Breast epithelium (tissue), 4 donors: ENCODE results near the gene PUS7. TPM values are rescaled to one million over a fixed set of nuclear protein-coding genes. Genes with fewer than 3 reads are reported as not detected.
A peak's percentile ranks its signal among the peaks of the same experiment; 100 is the strongest.

Experiments
- DNase-seq, 2 donors: peaks; one replicate each; pipeline ENCODE4 v3.0.0-alpha.2; 2019; ENCODE audit warnings: low spot score in 2 of 2
- H3K27ac ChIP-seq, 2 donors: fragments of 200-600 bp; sonication (generic) in 1 of 2; one replicate each; pipeline ENCODE4 v1.5.1; 2016 to 2019; ENCODE audit warnings: mild to moderate bottlenecking in 1 of 2
- H3K27me3 ChIP-seq, 2 donors: fragments of 200-600 bp; sonication (generic) in 1 of 2; one replicate each; pipeline versions ENCODE4 v1.5.1 to v1.6.0; 2017 to 2019; ENCODE audit warnings: control low read depth in 1 of 2, mild to moderate bottlenecking in 1 of 2
- H3K36me3 ChIP-seq: fragments of 200-600 bp; one replicate; pipeline ENCODE4 v1.5.1; 2019
- H3K4me1 ChIP-seq, 2 donors: fragments of 200-600 bp; sonication (generic); one replicate each; pipeline ENCODE4 v1.5.1; 2016 to 2019; ENCODE audit warnings: control low read depth in 1 of 2
- H3K4me3 ChIP-seq, 3 donors: fragments of 200-600 bp; sonication (generic); 1 replicate in 2 of 3; 2 replicates in 1 of 3; pipeline ENCODE4 v1.5.1; 2016 to 2019; ENCODE audit warnings: mild to moderate bottlenecking in 3 of 3, moderate library complexity in 2 of 3
- H3K9me3 ChIP-seq, 2 donors: fragments of 200-600 bp; sonication (generic) in 1 of 2; one replicate each; pipeline ENCODE4 v1.5.1; 2016 to 2019; ENCODE audit warnings: control low read depth in 1 of 2
- CTCF ChIP-seq, 3 donors: fragments of 450-650 bp; IDR thresholded peaks; one replicate each; pipeline ENCODE4 v1.5.1; 2016 to 2017; ENCODE audit warnings: antibody characterized with exemption in 3 of 3, mild to moderate bottlenecking in 3 of 3, moderate library complexity in 3 of 3
- POLR2A ChIP-seq: fragments of 450-650 bp; IDR thresholded peaks from one replicate; pipeline ENCODE4 v1.6.1; 2016; ENCODE audit warnings: antibody characterized with exemption, mild to moderate bottlenecking, moderate library complexity
- POLR2AphosphoS5 ChIP-seq, 3 donors: sonication (generic); formaldehyde crosslinking; IDR thresholded peaks; one replicate each; pipeline ENCODE4 v1.6.1; 2017; ENCODE audit warnings: antibody characterized with exemption in 3 of 3
- intact Hi-C: fragments of 100-400 bp; cut with DNase I; formaldehyde crosslinking; loops from one replicate; pipeline ENCODE4 v1.15.1; 2023; ENCODE audit warnings: low total_unique reads
- total RNA-seq, 3 donors: library from RNA; depleted of rRNA; stranded (reverse); fragments of >200 nt; gene quantifications; one replicate each; pipeline ENCODE4 v1.1.0, GENCODE V29; 2016

Gene PUS7
- total RNA-seq, result 10 to 100 TPM; 18.9 to 23.6 (median 19.5) TPM

- H3K4me3 ChIP-seq, result peak within 1 kb of the TSS; percentile 72 to 96 (median 79)
- no peaks in the 10 kb centered on the region for H3K4me1 ChIP-seq
- TF ChIP-seq CTCF (IDR thresholded peaks at IDR 0.05), result no peak
- TF ChIP-seq POLR2AphosphoS5 (IDR thresholded peaks at IDR 0.05), result peak; percentile 26 to 57 (median 33)
- H3K27me3 ChIP-seq, result no peaks in the 10 kb centered on the region
- peak; percentile 77 to 84 for DNase-seq
- H3K27ac ChIP-seq, result peak within 1 kb of the TSS; percentile 83
- intact Hi-C loops, result no loop called here
- H3K36me3 ChIP-seq, result no peaks in the 10 kb centered on the region
- no peaks in the 10 kb centered on the region for H3K9me3 ChIP-seq
Measured at GRCh38 chr7:105521717-105522463, at the start of gene PUS7. TSS of gene PUS7 (minus strand) at chr7:105522271. CDS start at chr7:105508512, 13,759 bp downstream.

- Histone ChIP-seq H3K36me3 (peaks cover 5% of the 10 kb centered on the region), H3K4me1 (no peaks in the 10 kb centered on the region), H3K4me3 (no peak overlapping the region), H3K27ac (no peak overlapping the region), H3K27me3 (no peaks in the 10 kb centered on the region), H3K9me3 (no peaks in the 10 kb centered on the region)
- intact Hi-C loops, result no loop called here
- no peak for TF ChIP-seq POLR2AphosphoS5 (IDR thresholded peaks at IDR 0.05)
- TF ChIP-seq CTCF (IDR thresholded peaks at IDR 0.05), result no peak
- no peak for TF ChIP-seq POLR2A
- no peak for DNase-seq
Measured at GRCh38 chr7:105567821-105568220, 45.8 kb upstream of the PUS7 start.

GRCh38 chr7:105567024-105567423 lies 45.0 kb upstream of the PUS7 start:
- DNase-seq, result no peak
- intact Hi-C loops, result no loop called here

GRCh38 chr7:105565190-105565589 lies 43.1 kb upstream of the PUS7 start:
- DNase-seq, result no peak
- Histone ChIP-seq H3K36me3 (peaks cover 5% of the 10 kb centered on the region), H3K27me3 (no peaks in the 10 kb centered on the region), H3K9me3 (no peaks in the 10 kb centered on the region), H3K4me3 (no peak overlapping the region), H3K27ac (no peak overlapping the region), H3K4me1 (no peaks in the 10 kb centered on the region)
- TF ChIP-seq POLR2AphosphoS5 (IDR thresholded peaks at IDR 0.05), result no peak
- no peak for TF ChIP-seq POLR2A
- no peak for TF ChIP-seq CTCF (IDR thresholded peaks at IDR 0.05)
- intact Hi-C loops, result no loop called here

More at GRCh38 chr7:105567024-105567423, 45.0 kb upstream of the PUS7 start:
- H3K36me3 ChIP-seq, result peaks cover 5% of the 10 kb centered on the region
- no peaks in the 10 kb centered on the region for H3K27me3 ChIP-seq
- no peaks in the 10 kb centered on the region for H3K4me1 ChIP-seq
- H3K4me3 ChIP-seq, result no peak overlapping the region
- TF ChIP-seq POLR2A (no peak), POLR2AphosphoS5 (IDR thresholded peaks at IDR 0.05) (no peak), CTCF (IDR thresholded peaks at IDR 0.05) (no peak)
- no peak overlapping the region for H3K27ac ChIP-seq
- H3K9me3 ChIP-seq, result no peaks in the 10 kb centered on the region

GRCh38 chr7:105559926-105560325 lies 37.9 kb upstream of the PUS7 start:
- intact Hi-C loops, result no loop called here

More at GRCh38 chr7:105559926-105560325, 37.9 kb upstream of the PUS7 start:
- H3K27ac ChIP-seq, result no peak overlapping the region
- H3K4me1 ChIP-seq, result no peaks in the 10 kb centered on the region
- H3K36me3 ChIP-seq, result peaks cover 5% of the 10 kb centered on the region
- no peak overlapping the region for H3K4me3 ChIP-seq
- no peaks in the 10 kb centered on the region for H3K27me3 ChIP-seq
- TF ChIP-seq CTCF (IDR thresholded peaks at IDR 0.05), result no peak
- TF ChIP-seq POLR2A, result no peak
- TF ChIP-seq POLR2AphosphoS5 (IDR thresholded peaks at IDR 0.05), result no peak
- no peak for DNase-seq
- H3K9me3 ChIP-seq, result no peaks in the 10 kb centered on the region
